ENCODE measurements around the gene PHLPP2.

Gene PHLPP2
- 22.0 to 27.7 (median 25.5) reads per million in 4 donors for total RNA-seq

- no peak for DNase-seq
Observed at GRCh38 chr16:71724320-71724751, at the start of gene PHLPP2. PHLPP2 (minus strand) TSS chr16:71724701; CDS start chr16:71714795, 9,906 bp downstream.

- DNase-seq: no peak
Observed at GRCh38 chr16:71771571-71771970, 47.1 kb upstream of the PHLPP2 start.

- DNase-seq: no peak
Observed at GRCh38 chr16:71769222-71769621, 44.7 kb upstream of the PHLPP2 start.

GRCh38 chr16:71767060-71767900, 42.8 kb upstream of the PHLPP2 start:
- no peak for DNase-seq

- DNase-seq: no peak
Observed at GRCh38 chr16:71762186-71762585, 37.7 kb upstream of the PHLPP2 start.

GRCh38 chr16:71761097-71761496, 36.6 kb upstream of the PHLPP2 start:
- no peak for DNase-seq

GRCh38 chr16:71758293-71758760, 33.8 kb upstream of the PHLPP2 start:
- DNase-seq: peak in 1 of 5 donors; percentile 20

GRCh38 chr16:71754652-71755051, 30.2 kb upstream of the PHLPP2 start:
- no peak for DNase-seq

- DNase-seq: no peak
Observed at GRCh38 chr16:71754108-71754507, 29.6 kb upstream of the PHLPP2 start.

- DNase-seq: no peak
Observed at GRCh38 chr16:71748226-71748625, 23.7 kb upstream of the PHLPP2 start.

- DNase-seq: peak in 2 of 5 donors; percentile 23 to 37
Observed at GRCh38 chr16:71746442-71747046, 22.0 kb upstream of the PHLPP2 start.

GRCh38 chr16:71738855-71739254, 14.4 kb upstream of the PHLPP2 start:
- DNase-seq: no peak

- no peak for DNase-seq
Observed at GRCh38 chr16:71737501-71737900, 13.0 kb upstream of the PHLPP2 start.

- no peak for DNase-seq
Observed at GRCh38 chr16:71734511-71734910, 10.0 kb upstream of the PHLPP2 start.

GRCh38 chr16:71732587-71732986, 8.1 kb upstream of the PHLPP2 start:
- no peak for DNase-seq

- DNase-seq: no peak
Observed at GRCh38 chr16:71727551-71728324, 3.2 kb upstream of the PHLPP2 start.

GRCh38 chr16:71726476-71727315, 2.2 kb upstream of the PHLPP2 start:
- no peak for DNase-seq

- DNase-seq: peak; percentile 61 to 81 (median 69)
Observed at GRCh38 chr16:71723537-71724319, 773 bp downstream of the PHLPP2 start.

GRCh38 chr16:71722801-71723536, 1.5 kb downstream of the PHLPP2 start:
- peak; percentile 44 to 60 (median 54) for DNase-seq

- no peak for DNase-seq
Observed at GRCh38 chr16:71721066-71721740, 3.3 kb downstream of the PHLPP2 start.

All from T-helper 1 cell (primary cell).